Neural progenitor cell (in vitro differentiated cells): ENCODE results near the gene PLA2G4D. TPM values are rescaled to one million over a fixed set of nuclear protein-coding genes. Genes with fewer than 3 reads are reported as not detected.

Source experiments
- DNase-seq: peaks from one replicate; pipeline ENCODE4 v3.0.0-alpha.2; 2016; ENCODE audit warnings: low spot score
- H2AFZ ChIP-seq: fragments of 200-600 bp; sonication (generic); replicated peaks from 2 replicates; pipeline ENCODE4 v1.6.1; 2016; ENCODE audit warnings: antibody characterized with exemption
- H3F3A ChIP-seq: fragments of 200-600 bp; sonication (generic); 2 replicates; pipeline ENCODE4 v1.6.1; 2016; ENCODE audit warnings: antibody characterized with exemption, low read depth
- H3K27ac ChIP-seq: fragments of 200-600 bp; sonication (generic); 2 replicates; pipeline ENCODE4 v1.5.1; 2016; ENCODE audit warnings: mild to moderate bottlenecking
- H3K27me3 ChIP-seq: fragments of 200-600 bp; sonication (generic); 2 replicates; pipeline ENCODE4 v1.6.1; 2016; ENCODE audit warnings: mild to moderate bottlenecking, moderate library complexity
- H3K36me3 ChIP-seq: fragments of 200-600 bp; sonication (generic); 2 replicates; pipeline ENCODE4 v1.5.1; 2016
- H3K4me1 ChIP-seq: fragments of 200-600 bp; sonication (generic); 2 replicates; pipeline ENCODE4 v1.6.1; 2016; ENCODE audit warnings: mixed run types
- H3K4me2 ChIP-seq: fragments of 200-600 bp; sonication (generic); 2 replicates; pipeline ENCODE4 v1.6.1; 2016
- H3K4me3 ChIP-seq: fragments of 200-600 bp; sonication (generic); 2 replicates; pipeline ENCODE4 v1.5.1; 2016
- H3K79me2 ChIP-seq: fragments of 200-600 bp; sonication (generic); 2 replicates; pipeline ENCODE4 v1.6.1; 2016; ENCODE audit warnings: low read depth
- H3K9ac ChIP-seq: fragments of 200-600 bp; sonication (generic); 2 replicates; pipeline ENCODE4 v1.6.1; 2016
- H3K9me3 ChIP-seq: fragments of 200-600 bp; sonication (generic); 2 replicates; pipeline ENCODE4 v1.5.1; 2016; ENCODE audit warnings: low read depth
- H4K20me1 ChIP-seq: fragments of 200-600 bp; sonication (generic); 2 replicates; pipeline ENCODE4 v1.6.1; 2016; ENCODE audit warnings: low read depth
- H3K27ac Mint-ChIP-seq: 3 replicates; pipeline ENCODE4 v1.8.0; 2021; ENCODE audit warnings: mixed read lengths
- H3K27me3 Mint-ChIP-seq: 2 replicates; pipeline ENCODE4 v1.8.0; 2022; ENCODE audit warnings: low read depth, mild to moderate bottlenecking, inconsistent platforms, moderate library complexity, mixed read lengths; ENCODE audit not compliant: insufficient read depth
- H3K36me3 Mint-ChIP-seq: 3 replicates; pipeline ENCODE4 v1.8.0; 2021; ENCODE audit warnings: mixed read lengths
- H3K4me1 Mint-ChIP-seq: 3 replicates; pipeline ENCODE4 v1.8.0; 2021; ENCODE audit warnings: mixed read lengths
- H3K4me3 Mint-ChIP-seq: 3 replicates; pipeline ENCODE4 v1.8.0; 2021; ENCODE audit warnings: mild to moderate bottlenecking, moderate library complexity, mixed read lengths
- H3K9me3 Mint-ChIP-seq: 3 replicates; pipeline ENCODE4 v1.8.0; 2020; ENCODE audit warnings: mixed read lengths
- EZH2 ChIP-seq: fragments of 200-600 bp; sonication (generic); IDR thresholded peaks from 2 replicates; pipeline ENCODE4 v1.6.1; 2017; ENCODE audit warnings: antibody characterized with exemption, mild to moderate bottlenecking, moderate library complexity
- EZH2phosphoT487 ChIP-seq: fragments of 200-600 bp; sonication (generic); IDR thresholded peaks from 2 replicates; pipeline ENCODE4 v1.6.1; 2017; ENCODE audit warnings: antibody characterized with exemption
- total RNA-seq: library from RNA; depleted of rRNA; stranded (reverse); fragments of >200 nt; gene quantifications from 2 replicates; pipeline ENCODE4 v1.2.3, GENCODE V29; 2015; ENCODE audit warnings: low replicate concordance
- TF ChIP-seq, protein P1 (sequence below): fragments of 200-600 bp; sonication (generic); IDR thresholded peaks from 2 replicates; pipeline ENCODE4 v1.5.1; 2017; ENCODE audit warnings: antibody characterized with exemption, mild to moderate bottlenecking

Gene PLA2G4D
- total RNA-seq, 1 donor from 2014 or later, result not detected

DNA sequence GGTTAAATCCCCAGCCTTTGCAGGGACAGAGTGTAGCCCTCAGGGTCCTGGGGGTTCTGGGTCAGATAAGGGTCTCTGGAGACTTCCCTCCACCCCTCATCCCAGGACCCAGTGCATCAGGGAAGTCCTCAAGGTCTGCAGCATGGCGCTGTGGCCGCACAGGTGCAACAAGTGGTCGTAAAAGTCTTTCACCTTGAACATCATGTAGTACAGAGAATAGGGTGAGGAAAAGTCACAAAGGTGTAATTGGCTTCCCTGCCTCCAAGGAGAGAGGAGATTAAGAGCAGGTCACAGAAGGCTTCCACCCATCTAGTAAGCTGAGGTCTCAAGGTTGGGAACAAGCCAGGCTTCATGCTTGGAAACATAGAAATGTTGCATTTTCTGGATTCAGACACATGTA lies 29.2 kb upstream of the PLA2G4D start:
- Histone ChIP-seq H3K4me2 (no peak overlapping the region), H2AFZ (no peak overlapping the region), H3K4me3 (no peak overlapping the region), H3K4me1 (peaks cover 10% of the 10 kb centered on the region), H3K79me2 (no peaks in the 10 kb centered on the region), H4K20me1 (no peaks in the 10 kb centered on the region), H3F3A (no peaks in the 10 kb centered on the region), H3K27me3 (no peaks in the 10 kb centered on the region), H3K9me3 (no peaks in the 10 kb centered on the region), H3K9ac (no peak overlapping the region), H3K27ac (no peak overlapping the region), H3K36me3 (no peaks in the 10 kb centered on the region)
- Mint-ChIP-seq H3K9me3 (no peaks in the 10 kb centered on the region), H3K27ac (no peak overlapping the region), H3K27me3 (peaks cover 10% of the 10 kb centered on the region), H3K4me1 (peaks cover 8% of the 10 kb centered on the region), H3K4me3 (no peak overlapping the region), H3K36me3 (no peaks in the 10 kb centered on the region)
- TF ChIP-seq EZH2phosphoT487, result no peak
- no peak for DNase-seq

DNA sequence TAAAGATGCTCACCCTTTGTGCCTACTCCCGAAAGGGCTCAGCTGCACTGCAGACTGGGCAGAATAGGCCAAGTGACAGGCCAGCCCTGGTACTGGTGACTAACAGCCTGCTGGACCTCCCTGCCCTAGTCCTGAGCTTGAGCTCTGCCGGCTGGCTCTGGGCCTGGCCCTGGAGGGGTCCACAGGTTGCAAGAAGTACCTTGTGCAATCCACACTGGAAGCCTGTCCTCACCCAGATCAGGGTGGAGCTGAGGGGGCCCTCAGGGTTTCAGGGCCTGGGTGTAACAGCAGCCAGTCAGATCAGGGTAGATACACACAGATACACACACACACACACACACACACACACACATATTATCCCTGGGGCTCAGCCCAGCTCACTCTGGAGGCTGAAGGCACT lies 27.3 kb upstream of the PLA2G4D start:
- peaks cover 3% of the 10 kb centered on the region for H3K36me3 ChIP-seq

DNA sequence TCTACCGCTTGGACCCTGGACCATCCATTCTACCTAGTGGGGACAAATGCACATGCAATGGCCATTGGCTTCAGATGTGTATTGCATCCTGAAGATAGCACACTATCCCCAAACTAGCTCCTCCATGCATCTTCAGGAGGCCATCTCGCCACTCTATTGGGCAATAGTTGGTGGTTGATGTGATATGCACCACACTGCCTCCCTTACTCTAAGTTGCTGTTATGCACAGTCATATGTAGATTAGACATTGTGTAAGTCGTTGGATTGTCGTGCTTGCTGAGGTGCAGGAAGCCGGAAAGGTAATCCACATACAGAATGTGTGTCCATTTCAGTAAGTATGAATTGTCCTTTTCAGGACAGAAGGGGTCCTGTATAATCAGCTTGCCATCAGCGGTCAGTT lies 26.7 kb upstream of the PLA2G4D start:
- Histone ChIP-seq H3K4me1 (peaks cover 14% of the 10 kb centered on the region), H3K79me2 (no peaks in the 10 kb centered on the region), H4K20me1 (no peaks in the 10 kb centered on the region), H2AFZ (no peak overlapping the region), H3F3A (no peaks in the 10 kb centered on the region), H3K4me2 (no peak overlapping the region), H3K9ac (no peak overlapping the region), H3K27me3 (no peaks in the 10 kb centered on the region), H3K9me3 (no peaks in the 10 kb centered on the region), H3K4me3 (no peak overlapping the region), H3K36me3 (peaks cover 3% of the 10 kb centered on the region), H3K27ac (no peak overlapping the region)
- Mint-ChIP-seq H3K9me3 (peaks cover 6% of the 10 kb centered on the region), H3K36me3 (no peaks in the 10 kb centered on the region), H3K27ac (no peak overlapping the region), H3K4me1 (peaks cover 10% of the 10 kb centered on the region), H3K4me3 (no peak overlapping the region), H3K27me3 (peaks cover 4% of the 10 kb centered on the region)
- TF ChIP-seq, protein P1, sequence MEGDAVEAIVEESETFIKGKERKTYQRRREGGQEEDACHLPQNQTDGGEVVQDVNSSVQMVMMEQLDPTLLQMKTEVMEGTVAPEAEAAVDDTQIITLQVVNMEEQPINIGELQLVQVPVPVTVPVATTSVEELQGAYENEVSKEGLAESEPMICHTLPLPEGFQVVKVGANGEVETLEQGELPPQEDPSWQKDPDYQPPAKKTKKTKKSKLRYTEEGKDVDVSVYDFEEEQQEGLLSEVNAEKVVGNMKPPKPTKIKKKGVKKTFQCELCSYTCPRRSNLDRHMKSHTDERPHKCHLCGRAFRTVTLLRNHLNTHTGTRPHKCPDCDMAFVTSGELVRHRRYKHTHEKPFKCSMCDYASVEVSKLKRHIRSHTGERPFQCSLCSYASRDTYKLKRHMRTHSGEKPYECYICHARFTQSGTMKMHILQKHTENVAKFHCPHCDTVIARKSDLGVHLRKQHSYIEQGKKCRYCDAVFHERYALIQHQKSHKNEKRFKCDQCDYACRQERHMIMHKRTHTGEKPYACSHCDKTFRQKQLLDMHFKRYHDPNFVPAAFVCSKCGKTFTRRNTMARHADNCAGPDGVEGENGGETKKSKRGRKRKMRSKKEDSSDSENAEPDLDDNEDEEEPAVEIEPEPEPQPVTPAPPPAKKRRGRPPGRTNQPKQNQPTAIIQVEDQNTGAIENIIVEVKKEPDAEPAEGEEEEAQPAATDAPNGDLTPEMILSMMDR, result no peak
- TF ChIP-seq EZH2, result no peak
- TF ChIP-seq EZH2phosphoT487, result no peak
- DNase-seq, result no peak

More for the DNA sequence above, 27.3 kb upstream of the PLA2G4D start:
- no peak overlapping the region for H3K27ac ChIP-seq
- TF ChIP-seq, protein P1, result no peak
- no peak for TF ChIP-seq EZH2phosphoT487
- no peak for TF ChIP-seq EZH2
- H3K9ac ChIP-seq, result no peak overlapping the region
- H3K4me2 ChIP-seq, result no peak overlapping the region
- H3K27me3 Mint-ChIP-seq, result no peaks in the 10 kb centered on the region
- peaks cover 2% of the 10 kb centered on the region for H3K9me3 Mint-ChIP-seq
- H2AFZ ChIP-seq, result no peak overlapping the region
- no peak overlapping the region for H3K27ac Mint-ChIP-seq
- peaks cover 14% of the 10 kb centered on the region for H3K4me1 ChIP-seq
- no peaks in the 10 kb centered on the region for H3K36me3 Mint-ChIP-seq
- H3K27me3 ChIP-seq, result no peaks in the 10 kb centered on the region
- H3F3A ChIP-seq, result no peaks in the 10 kb centered on the region
- no peak for DNase-seq
- no peak overlapping the region for H3K4me3 Mint-ChIP-seq
- H3K4me3 ChIP-seq, result no peak overlapping the region
- H3K9me3 ChIP-seq, result no peaks in the 10 kb centered on the region
- H4K20me1 ChIP-seq, result no peaks in the 10 kb centered on the region
- peaks cover 10% of the 10 kb centered on the region for H3K4me1 Mint-ChIP-seq
- no peaks in the 10 kb centered on the region for H3K79me2 ChIP-seq

DNA sequence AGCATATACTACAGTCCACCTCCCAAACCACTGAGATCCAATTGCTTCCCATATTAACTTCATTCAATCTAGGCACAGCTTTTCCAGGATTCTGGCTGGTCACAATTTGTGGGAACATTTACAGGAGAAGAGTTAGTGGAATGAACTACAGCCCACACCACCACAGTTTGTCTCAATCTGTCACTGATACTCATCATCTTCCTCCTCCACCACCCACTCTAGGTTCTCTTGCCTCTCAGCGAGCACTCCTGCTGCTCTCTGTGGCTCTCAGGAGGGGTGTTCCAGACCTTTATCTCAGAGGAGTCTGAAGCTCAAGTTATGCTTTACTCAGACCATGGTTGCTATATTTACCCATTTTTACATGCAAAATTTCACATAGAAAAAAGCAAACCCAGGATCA lies 25.9 kb upstream of the PLA2G4D start:
- Histone ChIP-seq H3K9me3 (no peaks in the 10 kb centered on the region), H3F3A (no peaks in the 10 kb centered on the region), H3K4me1 (peaks cover 14% of the 10 kb centered on the region), H3K4me2 (no peak overlapping the region), H3K79me2 (no peaks in the 10 kb centered on the region), H3K27me3 (no peaks in the 10 kb centered on the region), H3K36me3 (peaks cover 3% of the 10 kb centered on the region), H3K27ac (no peak overlapping the region), H4K20me1 (no peaks in the 10 kb centered on the region), H3K4me3 (no peak overlapping the region), H2AFZ (no peak overlapping the region), H3K9ac (no peak overlapping the region)
- Mint-ChIP-seq H3K4me1 (peaks cover 10% of the 10 kb centered on the region), H3K4me3 (no peak overlapping the region), H3K27me3 (peaks cover 4% of the 10 kb centered on the region), H3K9me3 (peaks cover 8% of the 10 kb centered on the region), H3K27ac (no peak overlapping the region), H3K36me3 (peaks cover 2% of the 10 kb centered on the region)
- TF ChIP-seq EZH2phosphoT487, result no peak
- TF ChIP-seq, protein P1, result no peak
- TF ChIP-seq EZH2, result no peak
- DNase-seq, result no peak
